ENCODE results near the gene P2RX1.

P2RX1 gene

DNA sequence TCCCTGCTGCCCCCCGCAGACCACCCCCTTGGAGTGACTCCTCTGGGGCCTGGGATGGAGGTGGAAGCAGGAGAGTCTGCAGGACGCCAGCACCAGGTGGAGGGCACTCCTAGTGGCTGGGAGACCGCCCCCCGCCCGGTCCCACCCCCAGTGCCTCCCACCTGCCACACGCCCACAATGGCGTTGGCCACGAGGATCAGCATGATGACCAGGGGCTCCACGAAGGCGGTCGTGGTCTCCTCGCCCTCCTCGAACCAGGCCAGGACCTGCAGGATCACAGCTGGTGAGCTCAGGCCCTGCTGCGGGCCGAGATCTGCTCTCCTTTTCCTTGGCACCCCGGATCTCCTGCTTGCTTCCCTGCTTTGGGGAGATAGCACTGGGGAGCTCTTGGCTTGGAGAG lies 35.2 kb upstream of the P2RX1 start:
- no peak for DNase-seq

GRCh38 chr17:3951003-3951402 lies 34.7 kb upstream of the P2RX1 start:
- no peak for DNase-seq

- no peak for DNase-seq
Observed at GRCh38 chr17:3950584-3950983, 34.3 kb upstream of the P2RX1 start.

GRCh38 chr17:3949418-3949817 lies 33.2 kb upstream of the P2RX1 start:
- no peak for DNase-seq

DNA sequence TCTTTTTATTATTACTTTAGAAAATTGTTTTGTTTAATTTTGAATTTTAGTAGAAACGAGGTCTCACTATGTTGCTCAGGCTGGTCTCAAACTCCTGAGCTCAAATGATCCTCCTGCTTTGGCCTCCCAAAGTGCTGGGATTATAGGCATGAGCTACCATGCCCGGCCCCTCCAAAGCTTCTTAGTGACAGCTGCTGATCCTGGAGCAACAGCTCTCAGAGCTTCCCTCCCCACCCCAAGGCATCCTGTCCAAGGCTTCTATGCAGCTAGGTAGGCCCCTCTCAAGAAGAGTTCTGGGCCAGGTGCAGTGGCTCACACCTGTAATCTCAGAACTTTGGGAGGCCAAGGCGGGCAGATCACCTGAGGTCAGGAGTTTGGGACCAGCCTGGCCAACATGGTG lies 32.3 kb upstream of the P2RX1 start:
- peak in 1 of 2 experiments; percentile 19 for DNase-seq

- DNase-seq, result no peak
Observed at GRCh38 chr17:3947318-3947810, 31.1 kb upstream of the P2RX1 start.

- DNase-seq, result peak; percentile 15 to 50
Observed at GRCh38 chr17:3946711-3947235, 30.5 kb upstream of the P2RX1 start.

DNA sequence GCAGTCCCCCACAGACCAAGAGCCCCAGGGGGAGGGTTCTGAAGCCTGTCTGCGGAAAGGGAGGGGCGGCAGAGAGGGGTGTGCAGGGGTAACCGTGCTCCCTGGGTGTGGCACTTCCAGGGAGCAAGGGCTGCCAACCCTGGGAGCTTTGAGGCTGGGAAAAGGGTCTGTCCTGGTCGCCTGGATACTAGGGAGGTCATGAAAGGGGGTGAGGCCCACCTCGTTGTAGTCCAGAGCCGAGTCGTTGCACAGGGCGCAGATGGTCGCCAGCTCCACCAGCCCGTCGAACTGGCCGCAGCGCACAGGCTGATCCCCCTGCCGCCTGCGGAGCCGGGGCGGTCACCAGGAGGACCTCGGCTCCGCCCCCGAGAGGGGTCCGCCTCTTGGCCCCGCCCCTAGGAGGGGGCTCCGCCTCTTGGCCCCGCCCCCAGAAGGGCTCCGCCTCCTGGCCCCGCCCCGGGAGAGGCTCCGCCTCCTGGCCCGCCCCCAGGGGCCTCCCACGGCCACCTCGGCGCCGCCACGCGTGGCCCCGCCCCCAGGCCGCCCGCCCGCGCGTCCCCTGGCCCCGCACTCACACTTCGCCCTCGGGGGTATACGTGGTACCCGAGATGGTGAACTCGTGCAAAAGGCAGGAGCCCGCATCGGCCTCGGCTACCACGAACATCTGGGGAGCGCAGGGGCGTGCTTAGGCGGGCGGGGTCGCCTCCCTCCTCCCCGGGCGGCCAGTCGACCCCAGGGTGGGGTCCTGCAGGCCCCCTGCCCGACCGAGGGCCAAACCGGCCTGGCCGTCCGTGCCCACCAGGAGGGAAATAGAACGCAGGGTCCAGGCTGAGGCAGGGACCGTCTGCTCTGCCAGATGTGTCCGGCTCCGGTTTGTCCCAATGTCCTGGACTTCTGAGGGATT lies 28.5 kb upstream of the P2RX1 start:
- DNase-seq, result no peak

DNA sequence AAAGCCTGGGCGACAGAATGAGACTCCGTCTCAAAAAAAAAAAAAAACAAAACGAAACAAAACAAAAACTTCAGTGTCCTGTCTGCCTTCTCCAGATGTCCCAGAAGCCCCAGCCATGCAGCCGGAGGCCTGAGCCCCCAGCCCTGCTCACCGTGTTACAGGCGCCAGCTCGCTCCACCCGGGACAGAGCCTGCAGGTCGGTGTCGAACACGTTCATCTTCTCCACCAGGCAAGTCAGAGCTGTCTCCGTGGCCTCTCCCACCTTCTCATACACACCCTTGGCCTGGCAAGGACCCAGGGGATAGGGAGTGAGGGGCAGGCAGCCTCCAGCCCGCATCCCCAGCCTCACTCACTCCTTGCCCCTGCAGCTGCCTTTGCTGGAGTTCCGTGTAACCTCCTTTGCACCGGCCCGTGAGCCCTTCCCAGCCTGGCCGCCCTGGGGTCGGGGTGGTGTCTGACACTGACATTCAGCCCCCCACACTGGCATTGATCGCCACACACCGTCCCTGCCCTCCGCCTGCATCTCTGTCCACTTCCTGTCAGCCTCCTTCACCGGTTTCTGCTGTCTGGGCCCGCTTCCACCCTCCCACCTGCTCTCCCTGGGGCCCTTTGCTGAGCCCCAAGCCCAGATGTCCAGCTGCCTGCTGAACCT lies 27.1 kb upstream of the P2RX1 start:
- DNase-seq, result no peak

GRCh38 chr17:3940965-3941698 lies 24.9 kb upstream of the P2RX1 start:
- DNase-seq, result no peak

- no peak for DNase-seq
Observed at GRCh38 chr17:3937359-3937758, 21.1 kb upstream of the P2RX1 start.

DNA sequence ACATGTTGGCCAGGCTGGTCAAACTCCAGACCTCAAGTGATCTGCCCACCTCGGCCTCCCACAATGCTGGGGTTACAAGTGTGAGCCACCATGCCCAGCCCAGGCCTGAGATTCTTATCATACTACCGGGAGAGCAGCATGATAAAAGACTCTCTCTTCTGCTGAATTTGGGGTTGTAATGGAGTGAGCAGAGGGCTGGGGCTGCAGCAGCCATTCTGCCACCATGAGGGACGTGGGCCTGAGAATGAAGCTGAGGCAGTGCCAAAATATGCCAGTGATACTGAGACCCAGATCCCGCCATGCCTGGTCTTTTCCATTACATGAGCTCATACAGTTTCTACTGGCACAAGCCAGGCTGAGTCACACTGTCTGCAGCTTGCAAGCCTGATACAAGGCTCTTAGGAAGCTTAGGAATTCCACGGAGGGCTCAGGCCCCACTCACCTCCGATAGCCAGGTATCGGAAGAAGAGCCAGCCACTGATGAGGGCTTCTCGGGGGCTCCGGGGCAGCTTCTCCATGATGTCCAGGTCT lies 19.6 kb upstream of the P2RX1 start:
- no peak for DNase-seq

- DNase-seq, result peak; percentile 34 to 73
Observed at GRCh38 chr17:3935140-3935542, 18.9 kb upstream of the P2RX1 start.

DNA sequence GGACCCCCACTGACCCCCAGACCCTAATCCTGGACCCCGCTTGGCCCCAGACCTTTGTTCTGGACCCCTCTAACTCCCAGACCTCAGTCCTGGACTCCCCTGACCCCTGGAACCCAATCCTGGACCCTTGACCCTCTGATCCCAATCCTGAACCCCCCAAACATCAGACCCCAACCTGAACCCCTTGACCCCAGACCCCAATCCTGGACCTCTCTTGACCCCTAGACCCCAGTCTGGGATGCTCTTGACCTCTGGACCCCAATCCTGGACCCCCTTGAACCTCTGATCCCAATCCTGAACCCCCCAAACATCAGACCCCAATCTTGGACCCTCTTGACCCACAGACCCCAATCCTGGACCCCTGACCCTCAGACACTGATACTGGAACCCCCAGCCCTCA lies 13.5 kb upstream of the P2RX1 start:
- DNase-seq, result no peak

- DNase-seq, result no peak
Observed at GRCh38 chr17:3929181-3929580, 12.9 kb upstream of the P2RX1 start.

- DNase-seq, result no peak
Observed at GRCh38 chr17:3928406-3928805, 12.1 kb upstream of the P2RX1 start.

- no peak for DNase-seq
Observed at GRCh38 chr17:3927628-3928340, 11.5 kb upstream of the P2RX1 start.

GRCh38 chr17:3926860-3927627 lies 10.8 kb upstream of the P2RX1 start:
- DNase-seq, result no peak

DNA sequence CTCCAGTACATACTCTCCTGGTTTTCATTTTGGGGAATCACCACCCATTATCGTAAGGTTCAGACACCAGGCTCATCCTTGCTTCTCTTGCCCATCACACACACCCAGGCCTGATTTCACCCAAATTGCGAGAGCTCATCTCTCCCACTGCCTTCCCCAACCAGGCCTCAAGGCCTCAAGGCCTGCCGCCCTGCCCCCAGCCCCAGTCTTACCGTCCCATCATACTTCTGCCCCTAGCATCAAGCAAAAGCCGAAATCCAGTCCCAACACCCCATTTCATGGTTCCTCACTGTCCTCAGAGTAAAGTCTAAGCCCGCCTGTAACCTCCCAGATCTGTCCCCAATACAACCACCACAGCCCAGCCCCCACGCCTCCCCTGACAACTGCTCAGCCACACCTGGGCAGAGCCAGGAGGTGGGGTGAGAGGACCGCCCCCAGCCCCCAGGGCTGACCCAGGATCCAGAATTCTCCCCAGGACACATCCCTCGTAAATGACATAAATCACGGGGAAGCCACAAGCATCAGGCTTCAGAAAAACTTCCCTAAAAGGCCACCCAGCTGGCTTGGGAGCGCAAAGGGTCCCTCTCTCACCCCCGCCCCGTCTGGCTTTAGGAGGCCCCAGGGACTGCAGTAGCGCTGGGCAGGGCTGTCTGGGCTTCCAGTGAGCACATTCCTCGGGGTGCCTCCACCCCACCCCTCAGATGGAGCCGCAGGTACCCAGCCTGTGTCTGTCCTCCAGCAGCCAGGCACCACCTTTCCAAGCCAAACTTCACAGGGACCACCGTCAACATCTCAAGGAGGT lies 9.6 kb upstream of the P2RX1 start:
- no peak for DNase-seq

GRCh38 chr17:3924512-3925350 lies 8.5 kb upstream of the P2RX1 start:
- DNase-seq, result no peak
